Motor neuron (in vitro differentiated cells): ENCODE measurements around the gene SCAPER. TPM values are rescaled to one million over a fixed set of nuclear protein-coding genes. Genes with fewer than 3 reads are reported as not detected.

Experiments used
- ATAC-seq, 8 experiments: fragments of 200-7000 bp; cut with Tn5 transposase; replicated peaks in 6 of 8; 2 replicates each; pipeline ENCODE4 v1.8.0; 2021; ENCODE audit warnings: mild to moderate bottlenecking in 8 of 8, moderate library complexity in 8 of 8
- H3K27ac ChIP-seq, 2 donors: fragments of 250-450 bp; sonication (Bioruptor Pico); 2 replicates each; pipeline ENCODE4 v1.9.0; 2021; ENCODE audit warnings: antibody characterized with exemption in 2 of 2, mild to moderate bottlenecking in 2 of 2, moderate library complexity in 1 of 2
- H3K4me1 ChIP-seq, 2 donors: fragments of 250-450 bp; sonication (Bioruptor Pico); replicated peaks in 1 of 2; 2 replicates each; pipeline ENCODE4 v1.6.1; 2021; ENCODE audit warnings: antibody characterized with exemption in 2 of 2, mild to moderate bottlenecking in 2 of 2, moderate library complexity in 1 of 2
- H3K4me3 ChIP-seq, 5 donors: fragments of 250-450 bp; sonication (Bioruptor Pico); 2 replicates each; pipeline ENCODE4 v1.9.0; 2021; ENCODE audit warnings: antibody characterized with exemption in 5 of 5, mild to moderate bottlenecking in 5 of 5, moderate library complexity in 4 of 5
- WGBS, 10 experiments: fragments of 450-650 bp; shearing (Covaris generic); methylation state at CpG; one replicate each; pipeline ENCODE4 v1.0.0; 2022; 5-methylcytosine and 5-hydroxymethylcytosine counted together
- in situ Hi-C, 9 experiments: fragments of 400-800 bp; cut with MboI; loops; one replicate each; pipeline ENCODE4 v1.15.0; 2021; ENCODE audit warnings: low sequenced_read_pairs in 9 of 9, low pct_unique_long_range_greater_than_20kb in 2 of 9; ENCODE audit not compliant: unreplicated experiment in 9 of 9
- total RNA-seq, 8 experiments: library from RNA; unstranded; fragments of 300-600 nt; gene quantifications; 2 replicates each; pipeline versions ENCODE4 v1.2.3 to v1.2.4, GENCODE V29; 2022

SCAPER gene
- total RNA-seq, 8 experiments from 2014 or later, result 4.7 to 32.4 (median 22.6) TPM

DNA sequence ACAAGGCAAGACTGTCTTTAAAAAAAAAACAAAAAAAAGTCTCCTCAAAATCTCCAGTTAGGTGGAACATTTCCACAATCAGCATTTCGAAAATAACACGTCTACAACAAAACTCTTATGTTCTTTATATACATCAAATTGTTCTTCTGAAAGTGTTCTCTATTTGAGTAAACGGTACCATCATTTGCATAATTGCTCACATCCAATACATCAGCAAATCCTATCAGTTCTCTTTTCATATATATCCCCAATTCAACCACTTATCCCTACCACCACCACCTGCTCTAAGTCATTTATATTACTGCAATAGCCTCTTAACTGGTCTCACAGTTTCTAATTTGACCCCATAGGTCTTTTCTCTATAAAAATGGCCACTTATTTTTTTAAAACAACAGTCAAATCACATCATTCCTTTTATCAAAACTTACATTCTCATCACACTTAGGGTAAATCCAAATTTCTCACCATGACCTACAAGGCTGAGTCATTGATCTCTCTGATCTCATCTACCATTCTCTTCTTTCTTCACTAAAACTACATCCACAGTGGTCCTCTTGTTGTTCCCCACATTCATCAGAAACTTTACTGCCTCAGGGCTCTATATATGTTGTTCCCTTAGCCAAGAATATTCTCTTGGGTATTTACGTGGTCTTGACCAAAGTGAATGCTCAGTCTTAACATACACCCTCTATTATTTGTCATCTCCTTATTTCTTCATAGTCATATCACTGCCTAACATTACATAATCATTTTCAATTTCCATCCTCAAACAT is 237.0 kb downstream of the SCAPER start:
- no peak for ATAC-seq
- 42 to 100% (median 90%) methylated on average over 1 to 4 of the region's 4 CpGs; no CpG with 5 or more reads in 2 of the 10 experiments for WGBS, 10 experiments
- in situ Hi-C loops, result no loop called here
- Histone ChIP-seq H3K27ac (no peak overlapping the region), H3K4me1 (peaks cover 3 to 8% of the 10 kb centered on the region in 2 donors), H3K4me3 (no peak overlapping the region)

DNA sequence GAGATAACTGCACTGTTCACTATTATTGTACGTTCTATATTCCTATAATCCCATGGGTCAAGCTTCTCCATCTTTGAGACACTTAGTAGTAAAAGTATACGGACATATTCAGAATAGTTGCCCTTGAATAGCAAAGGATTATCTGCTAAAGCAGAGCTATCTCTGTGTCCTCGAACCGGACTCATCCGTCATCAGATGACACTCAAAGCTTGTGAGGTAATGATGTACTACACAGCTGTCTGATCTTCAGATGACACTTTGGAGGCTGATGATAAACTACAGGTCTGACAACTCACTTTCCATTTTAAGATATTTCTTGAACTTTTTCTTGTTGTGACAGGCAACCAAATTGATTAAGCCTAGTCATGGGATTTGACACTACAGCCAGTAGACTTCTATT is 240.2 kb downstream of the SCAPER start:
- in situ Hi-C loops, result no loop called here
- 75 to 100% (median 83%) methylated on average over 2 to 5 of the region's 5 CpGs; no CpG with 5 or more reads in 1 of the 10 experiments for WGBS, 10 experiments
- ATAC-seq, result no peak
- peaks cover 3 to 8% of the 10 kb centered on the region in 2 donors for H3K4me1 ChIP-seq
- no peak overlapping the region for H3K27ac ChIP-seq
- H3K4me3 ChIP-seq, result no peak overlapping the region

DNA sequence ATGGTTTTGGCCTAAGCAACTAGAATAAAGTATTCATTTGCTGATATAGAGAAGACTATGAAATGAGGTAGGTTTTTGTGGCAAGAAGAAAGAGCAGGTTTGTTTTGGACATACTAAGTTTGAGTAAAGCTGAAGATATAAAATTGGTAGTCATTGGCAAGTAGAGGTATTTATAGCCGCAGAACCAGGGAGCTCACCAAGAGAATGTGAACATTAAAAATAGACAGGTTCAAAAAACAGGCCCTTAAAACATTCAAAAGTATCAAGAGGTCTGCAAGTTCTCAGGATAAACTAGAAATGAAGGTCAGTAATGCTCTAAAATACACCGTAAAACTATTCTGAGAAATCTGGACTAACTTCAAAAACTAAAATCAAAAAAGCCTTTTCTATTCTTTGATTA is 240.7 kb downstream of the SCAPER start:
- in situ Hi-C loops, result no loop called here
- H3K4me1 ChIP-seq, result peaks cover 3 to 8% of the 10 kb centered on the region in 2 donors
- no peak overlapping the region for H3K27ac ChIP-seq
- WGBS, 10 experiments, result 93 to 100% (median 100%) methylated on average over 1 to 2 of the region's 2 CpGs
- no peak for ATAC-seq
- no peak overlapping the region for H3K4me3 ChIP-seq

DNA sequence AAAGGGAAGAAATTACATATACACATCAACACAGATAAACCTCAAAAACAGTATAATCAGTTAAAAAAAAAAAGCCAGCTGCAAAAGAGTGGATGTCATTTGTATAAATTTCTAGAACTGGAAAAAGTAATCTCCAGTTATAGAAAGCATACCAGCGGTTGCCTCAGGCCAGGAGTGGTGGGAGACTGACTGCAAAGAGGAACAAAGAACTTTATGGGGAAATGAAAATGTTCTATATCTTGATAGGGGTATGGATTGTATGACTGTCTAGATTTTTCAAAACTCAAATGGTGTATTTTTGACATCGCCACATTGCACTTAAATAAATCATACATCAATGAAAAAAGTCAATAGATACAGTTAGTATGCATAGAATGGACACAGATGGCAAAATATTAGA is 241.6 kb downstream of the SCAPER start:
- no peak for ATAC-seq
- Histone ChIP-seq H3K4me1 (peaks cover 3 to 8% of the 10 kb centered on the region in 2 donors), H3K27ac (no peak overlapping the region), H3K4me3 (no peak overlapping the region)
- in situ Hi-C loops, result no loop called here
- WGBS, 10 experiments, result 75 to 100% (median 100%) methylated on average over 1 to 2 of the region's 2 CpGs

DNA sequence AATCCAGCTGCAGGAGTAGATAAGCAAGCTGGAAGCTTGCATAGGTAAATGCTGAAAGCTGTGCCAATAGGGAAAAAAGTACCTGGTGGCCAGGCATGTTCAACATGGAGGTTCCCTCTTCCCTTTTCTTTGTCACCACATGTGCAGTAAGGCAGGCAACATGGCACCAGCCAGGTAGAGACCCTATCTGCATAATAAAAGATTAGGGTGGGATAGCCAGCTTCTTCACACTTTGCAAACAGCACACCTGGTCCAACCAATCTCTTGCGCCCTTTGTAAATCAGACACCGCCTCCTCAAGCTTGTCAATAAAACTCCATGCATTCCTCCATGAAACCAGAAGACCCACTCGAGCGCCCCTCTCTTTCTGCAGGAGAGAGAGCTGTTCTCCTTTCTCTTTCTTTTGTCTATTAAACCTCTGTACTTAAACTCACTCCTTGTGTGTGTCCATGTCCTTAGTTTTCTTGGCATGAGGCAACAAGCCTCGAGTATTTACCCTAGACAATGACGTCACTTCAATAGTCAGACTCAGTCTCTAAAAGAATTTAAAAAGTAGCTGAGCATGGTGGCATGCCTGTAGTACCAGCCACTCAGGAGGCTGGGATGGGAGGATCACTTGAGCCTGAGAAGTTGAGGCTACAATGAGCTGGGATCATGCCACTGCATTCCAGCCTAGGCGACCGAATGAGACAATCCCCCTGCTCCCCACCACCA is 256.3 kb downstream of the SCAPER start:
- in situ Hi-C loops, result no loop called here
- Histone ChIP-seq H3K4me1 (no peaks in the 10 kb centered on the region), H3K27ac (no peak overlapping the region), H3K4me3 (no peak overlapping the region)
- no peak for ATAC-seq
- 60 to 100% (median 93%) methylated on average over 2 to 6 of the region's 8 CpGs; no CpG with 5 or more reads in 1 of the 10 experiments for WGBS, 10 experiments

DNA sequence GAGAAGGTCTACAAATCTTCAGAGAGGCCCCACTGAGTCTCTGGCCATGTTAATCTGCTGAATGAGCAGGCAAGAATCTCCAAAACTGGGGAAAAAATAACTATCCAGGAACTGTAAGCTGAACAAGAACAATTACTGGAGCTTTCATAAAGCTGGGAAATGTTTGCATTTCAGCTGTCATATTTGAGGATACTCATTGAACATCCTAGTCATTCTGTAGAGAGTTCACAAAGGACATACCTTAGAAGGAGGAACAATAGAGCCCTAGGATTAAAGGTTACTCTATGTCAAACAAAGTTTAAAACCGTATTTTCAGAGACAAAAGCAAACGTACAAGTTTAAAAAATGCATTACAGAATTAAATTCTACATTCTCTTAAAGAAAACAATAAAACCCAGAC is 257.5 kb downstream of the SCAPER start:
- H3K4me3 ChIP-seq, result no peak overlapping the region
- H3K27ac ChIP-seq, result no peak overlapping the region
- in situ Hi-C loops, result no loop called here
- 48 to 100% (median 87%) methylated on average over 2 of the region's 2 CpGs for WGBS, 10 experiments
- ATAC-seq, result no peak
- H3K4me1 ChIP-seq, result no peaks in the 10 kb centered on the region

DNA sequence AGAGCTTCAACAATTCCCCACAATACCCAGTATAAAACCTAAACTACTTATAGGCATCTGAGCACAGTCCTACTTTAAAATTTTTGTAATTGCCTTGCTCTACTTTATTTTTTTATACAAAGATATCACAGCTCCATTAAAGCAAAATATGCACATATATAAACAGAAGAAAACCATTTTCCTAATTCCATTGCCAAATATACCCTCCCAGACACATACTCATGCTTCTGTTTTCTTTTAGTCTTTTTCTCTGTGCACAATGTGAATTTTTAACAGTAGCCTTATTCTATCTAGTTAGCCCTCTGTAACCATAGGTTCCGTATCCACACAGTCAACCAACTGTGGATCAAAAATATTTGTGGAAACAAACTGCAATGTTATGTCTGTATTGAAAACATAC is 260.5 kb downstream of the SCAPER start:
- Histone ChIP-seq H3K27ac (no peak overlapping the region), H3K4me1 (no peaks in the 10 kb centered on the region), H3K4me3 (no peak overlapping the region)
- in situ Hi-C loops, result no loop called here
- WGBS, 10 experiments, result 11 to 100% (median 94%) methylated on average over 1 of the region's 1 CpG; no CpG with 5 or more reads in 2 of the 10 experiments
- peak in 1 of 8 experiments; percentile 24 for ATAC-seq

DNA sequence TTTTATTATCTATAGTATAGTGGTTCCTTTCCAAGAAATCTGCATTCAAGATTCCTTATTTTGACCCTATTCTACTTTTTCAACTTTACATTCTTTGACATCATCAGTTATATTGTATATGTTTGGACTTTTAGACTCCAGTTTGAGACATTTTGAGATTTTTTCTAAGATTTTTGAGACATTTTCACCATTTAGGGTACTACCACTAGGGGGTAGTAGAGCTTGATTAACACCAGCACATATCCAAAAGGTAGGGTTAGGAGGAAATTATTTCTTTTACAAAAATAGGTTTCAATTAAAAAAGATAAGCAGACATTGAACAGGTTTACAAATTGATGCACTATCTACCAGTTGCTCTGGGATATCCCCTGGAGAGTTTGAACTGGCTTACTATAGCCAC is 262.5 kb downstream of the SCAPER start:
- in situ Hi-C loops, result no loop called here
- no peak overlapping the region for H3K4me3 ChIP-seq
- no peak overlapping the region for H3K27ac ChIP-seq
- ATAC-seq, result no peak
- H3K4me1 ChIP-seq, result no peaks in the 10 kb centered on the region

DNA sequence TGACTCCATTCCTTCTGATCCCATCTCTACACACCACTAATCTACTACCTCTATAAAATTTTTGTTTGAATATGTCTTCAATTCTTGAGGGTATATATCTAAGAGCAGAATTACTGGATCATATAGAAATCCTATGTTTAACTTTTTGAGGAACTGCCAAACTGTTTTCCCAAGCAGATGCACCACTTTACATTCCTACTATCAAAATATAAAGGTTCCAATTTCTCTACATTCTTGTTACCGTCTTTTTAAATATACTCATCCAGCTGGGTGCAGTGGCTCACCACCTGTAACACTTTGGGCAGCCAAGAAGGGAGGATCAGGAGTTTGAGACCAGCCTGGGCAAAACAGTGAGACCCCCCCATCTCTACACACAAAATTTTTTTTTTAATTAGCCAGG is 268.0 kb downstream of the SCAPER start:
- 83 to 100% (median 93%) methylated on average over 1 of the region's 1 CpG; no CpG with 5 or more reads in 4 of the 10 experiments for WGBS, 10 experiments
- no peak overlapping the region for H3K4me3 ChIP-seq
- no peaks in the 10 kb centered on the region for H3K4me1 ChIP-seq
- in situ Hi-C loops, result no loop called here
- ATAC-seq, result no peak
- no peak overlapping the region for H3K27ac ChIP-seq

DNA sequence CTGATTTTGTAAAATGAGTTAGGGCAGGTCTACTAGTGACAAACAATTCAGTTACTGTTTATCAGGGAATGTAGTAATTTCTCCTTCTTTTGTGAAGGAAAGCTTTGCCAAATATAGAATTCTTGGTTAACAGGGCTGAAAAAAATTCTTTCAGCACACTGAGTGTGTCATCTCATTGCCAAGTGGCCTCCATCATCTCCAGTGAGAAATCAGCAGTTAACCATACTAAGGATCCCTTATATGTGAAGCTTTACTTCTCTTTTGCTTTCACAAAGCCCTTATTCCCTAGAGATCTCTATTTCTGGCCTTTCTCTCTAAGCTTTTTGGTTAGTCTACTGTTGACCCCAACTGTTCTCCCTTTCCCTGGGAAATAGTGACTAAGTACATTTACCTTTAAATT is 269.1 kb downstream of the SCAPER start:
- H3K27ac ChIP-seq, result no peak overlapping the region
- in situ Hi-C loops, result no loop called here
- no peak overlapping the region for H3K4me3 ChIP-seq
- H3K4me1 ChIP-seq, result no peaks in the 10 kb centered on the region
- ATAC-seq, result no peak

DNA sequence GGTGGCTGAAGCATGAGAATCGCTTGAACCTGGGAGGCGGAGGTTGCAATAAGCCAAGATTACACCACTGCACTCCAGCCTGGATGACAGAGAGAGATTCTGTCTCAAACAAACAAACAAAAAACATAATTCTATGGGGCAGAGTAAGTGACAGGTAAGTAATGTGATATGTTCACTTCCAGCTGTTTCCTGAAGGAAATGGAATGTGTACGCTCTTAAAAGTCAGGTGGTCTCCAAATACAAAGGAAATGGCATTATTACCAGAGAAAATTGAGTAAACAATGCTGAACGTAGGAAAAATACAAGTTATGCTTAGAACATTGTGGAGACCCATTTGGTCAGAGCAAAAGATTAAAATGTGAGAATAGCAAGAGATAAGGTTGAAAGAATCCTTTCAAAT is 278.5 kb downstream of the SCAPER start:
- no peak overlapping the region for H3K27ac ChIP-seq
- no peaks in the 10 kb centered on the region for H3K4me1 ChIP-seq
- no peak overlapping the region for H3K4me3 ChIP-seq
- 0 to 100% (median 97%) methylated on average over 1 to 4 of the region's 4 CpGs; no CpG with 5 or more reads in 2 of the 10 experiments for WGBS, 10 experiments
- in situ Hi-C loops, result no loop called here
- ATAC-seq, result no peak

DNA sequence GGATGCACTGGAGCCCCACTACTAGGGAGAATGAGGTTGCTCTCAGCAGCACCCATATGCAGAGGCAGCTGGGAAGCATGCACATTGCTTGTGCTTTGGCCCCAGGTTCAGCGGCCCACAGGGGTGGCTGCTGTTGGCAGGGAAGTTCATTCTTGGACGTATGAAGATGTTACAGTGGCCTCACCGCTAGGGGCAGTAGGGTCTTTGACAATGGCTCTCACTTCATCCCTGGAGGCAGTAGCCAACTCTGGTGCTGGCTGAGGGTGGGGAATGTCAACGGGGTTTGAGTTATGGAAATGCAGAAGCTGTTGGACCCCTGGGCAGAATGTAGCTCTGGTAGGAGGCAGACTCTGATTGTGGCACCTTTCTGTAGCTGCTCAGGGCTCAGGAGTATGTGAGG is 279.9 kb downstream of the SCAPER start:
- Histone ChIP-seq H3K27ac (no peak overlapping the region), H3K4me3 (no peak overlapping the region), H3K4me1 (no peaks in the 10 kb centered on the region)
- in situ Hi-C loops, result no loop called here
- WGBS, 10 experiments, result 80 to 96% methylated on average over 1 to 3 of the region's 4 CpGs; no CpG with 5 or more reads in 8 of the 10 experiments
- ATAC-seq, result no peak

DNA sequence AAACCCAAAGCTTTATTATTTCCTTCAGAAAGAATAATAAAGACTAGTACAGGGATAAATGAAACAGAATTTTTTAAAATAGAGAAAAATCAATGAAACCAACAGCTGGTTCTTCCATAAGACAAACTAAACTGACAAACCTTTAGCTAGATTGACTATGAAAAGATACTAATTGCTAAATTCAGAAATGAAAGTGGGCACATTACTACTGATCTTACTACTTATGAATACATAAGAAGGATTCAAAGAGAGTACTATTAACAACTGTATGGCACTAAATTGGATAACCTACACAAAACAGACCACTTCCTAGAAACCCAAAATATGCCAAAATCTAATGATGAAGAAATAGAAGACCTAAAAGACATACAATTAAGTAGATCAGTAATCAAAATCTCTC is 290.4 kb downstream of the SCAPER start:
- Histone ChIP-seq H3K27ac (no peak overlapping the region), H3K4me1 (no peaks in the 10 kb centered on the region), H3K4me3 (no peak overlapping the region)
- in situ Hi-C loops, result no loop called here
- ATAC-seq, result no peak
